Non-pigmented ciliary epithelial cell (primary cell): ENCODE measurements around the gene FAM47E.
"Not testable (repeated sequence)": the region's sequence is repeated elsewhere in the genome, so short reads cannot be mapped to it uniquely, and the experiment has no call there.

Experiments
- DNase-seq: peaks from one replicate; pipeline ENCODE4 v3.0.0-alpha.2; 2010; ENCODE audit warnings: low read depth

Gene FAM47E

DNA sequence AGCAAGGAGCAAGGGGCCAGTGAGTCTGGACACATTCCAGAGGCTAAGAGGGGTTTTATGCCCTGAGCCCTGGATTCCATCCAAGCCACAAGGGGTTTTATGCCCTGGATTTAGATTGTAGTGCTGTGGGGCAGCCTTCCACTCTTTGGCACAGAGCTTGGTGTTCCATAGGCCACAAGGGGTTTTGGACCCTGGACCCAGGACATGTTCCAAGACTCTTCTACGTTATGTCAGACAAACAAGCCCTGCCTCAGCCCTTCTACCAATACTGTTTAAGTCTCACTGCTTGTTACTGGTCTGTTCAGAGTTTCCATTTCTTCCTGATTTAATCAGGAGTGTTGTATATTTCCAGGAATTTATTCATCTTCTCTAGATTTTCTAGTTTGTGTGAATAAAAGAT, 25.1 kb upstream of the FAM47E start:
- no peak for DNase-seq

DNA sequence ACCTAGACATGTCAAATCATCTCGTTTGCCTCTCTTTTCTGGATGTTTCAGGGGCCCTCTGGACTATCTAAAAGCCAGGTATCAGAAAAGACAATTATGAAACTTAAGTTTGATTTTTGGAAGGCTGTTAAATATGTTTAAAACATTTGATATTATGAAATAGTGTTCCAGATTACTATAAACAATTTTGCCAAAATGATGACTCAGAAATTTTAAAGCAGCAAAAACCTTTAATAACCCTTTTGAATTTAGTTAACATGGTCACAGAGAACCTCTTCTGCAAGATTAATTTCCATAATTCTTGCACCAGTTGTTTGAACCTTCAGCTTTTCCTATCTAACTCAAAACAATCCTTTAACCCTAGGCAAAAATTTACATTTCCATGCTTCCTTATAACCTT, 18.8 kb upstream of the FAM47E start:
- no peak for DNase-seq

DNA sequence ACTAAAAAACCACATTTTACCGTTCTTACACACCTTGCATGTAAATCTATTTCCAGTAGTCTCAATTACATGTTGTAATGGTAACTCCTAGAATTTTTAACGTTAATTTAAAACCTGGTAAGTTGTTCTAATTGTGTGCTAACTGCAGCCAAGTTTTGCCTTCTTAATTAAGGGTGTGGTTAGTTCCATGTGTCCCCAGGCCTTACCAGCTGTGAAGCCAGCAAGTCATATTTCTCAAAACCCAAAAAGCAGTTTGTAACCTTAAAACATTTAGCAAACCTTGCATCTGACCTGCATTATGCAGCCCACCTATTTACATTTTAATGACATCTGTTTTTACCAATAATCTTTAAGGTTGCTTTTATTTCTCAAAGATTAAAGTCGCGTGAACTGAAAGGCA, 18.4 kb upstream of the FAM47E start:
- no peak for DNase-seq

DNA sequence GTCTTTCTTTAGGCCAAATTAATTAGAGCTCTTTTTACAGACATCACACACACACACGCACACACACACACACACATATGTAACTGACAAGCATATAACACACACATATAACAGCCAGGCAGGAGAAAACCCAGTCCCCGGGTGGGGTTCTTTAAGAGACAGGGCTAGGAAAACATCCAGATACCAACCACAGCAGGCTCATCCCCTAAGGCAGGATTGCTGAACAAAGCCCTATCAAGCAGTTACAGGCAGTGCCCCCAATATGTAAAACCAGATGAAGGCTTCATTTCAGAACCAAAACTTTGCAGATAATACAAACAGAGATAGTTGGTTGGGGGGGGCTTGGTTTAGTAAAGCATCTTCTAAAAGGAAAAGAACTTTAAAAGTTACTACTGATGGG, 18.0 kb upstream of the FAM47E start:
- DNase-seq, result no peak

DNA sequence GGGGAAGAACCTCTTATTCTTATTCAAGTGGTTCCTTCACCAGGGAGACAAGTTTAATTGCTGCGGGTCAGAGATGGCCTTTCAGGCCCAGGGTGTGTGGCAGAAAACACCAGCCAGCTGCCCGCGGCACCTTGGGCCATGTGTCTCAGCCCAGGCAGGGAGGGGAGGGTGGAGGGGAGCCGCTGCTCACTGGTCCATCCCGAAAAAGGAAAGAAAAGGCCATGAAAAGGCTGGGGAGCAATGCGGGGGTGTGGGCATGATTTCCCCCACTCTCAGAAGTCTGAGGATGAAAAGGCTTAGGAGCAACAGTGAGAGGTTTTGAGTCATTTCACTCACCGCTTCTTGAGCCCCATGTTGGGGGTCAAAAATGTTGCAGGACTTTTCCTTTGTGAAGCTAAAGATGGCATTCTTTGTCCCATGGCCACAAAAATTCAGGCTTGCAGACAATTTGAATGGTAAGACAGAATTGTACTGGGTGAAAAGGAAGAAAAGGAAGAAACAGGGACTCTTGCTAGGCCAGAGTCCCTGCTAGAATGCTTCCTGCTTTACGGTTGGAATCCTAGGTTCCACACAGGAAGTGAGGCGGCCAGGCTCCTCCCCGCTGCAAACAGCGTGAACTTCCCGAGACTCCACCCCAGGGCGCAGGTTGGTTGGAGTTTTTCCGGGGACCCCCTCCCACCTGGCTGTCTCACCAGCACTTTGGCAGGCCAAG, 17.4 kb upstream of the FAM47E start:
- no peak for DNase-seq

DNA sequence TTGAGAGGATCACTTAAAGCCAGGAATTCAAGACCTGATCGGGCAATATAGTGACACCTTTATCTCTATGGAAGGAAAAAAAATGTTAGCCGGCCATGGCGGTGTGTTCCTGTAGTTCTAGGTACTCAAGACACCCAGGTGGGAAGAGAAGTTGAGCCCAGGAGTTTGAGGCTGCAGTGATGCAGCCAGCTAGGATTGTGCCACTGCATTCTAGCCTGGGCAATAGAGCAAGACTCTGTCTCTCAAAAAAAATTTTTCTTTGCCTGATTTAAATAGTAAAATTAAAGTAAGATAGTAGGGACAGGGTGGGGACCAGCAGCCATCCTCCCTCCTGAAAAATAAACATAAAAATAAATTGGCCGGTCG, 16.9 kb upstream of the FAM47E start:
- no peak for DNase-seq

DNA sequence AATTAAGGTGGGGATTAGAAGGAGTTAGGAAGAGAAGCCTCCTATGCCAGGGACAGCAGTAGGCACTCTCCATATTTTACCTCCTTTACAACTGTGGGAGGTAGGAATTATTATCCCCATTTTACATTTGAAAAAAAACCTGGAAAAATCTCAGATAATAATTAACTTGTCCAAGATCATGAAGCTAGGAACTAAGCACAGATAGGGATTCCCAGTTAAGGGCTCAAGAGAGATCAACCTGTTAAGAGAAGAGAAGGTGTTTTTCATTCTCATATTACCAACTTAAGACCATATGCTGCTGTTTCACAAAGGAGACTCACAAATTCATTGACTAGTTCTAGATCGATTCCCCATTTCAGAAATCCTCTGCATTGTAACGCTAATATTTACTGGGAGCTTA, 16.1 kb upstream of the FAM47E start:
- DNase-seq, result no peak

DNA sequence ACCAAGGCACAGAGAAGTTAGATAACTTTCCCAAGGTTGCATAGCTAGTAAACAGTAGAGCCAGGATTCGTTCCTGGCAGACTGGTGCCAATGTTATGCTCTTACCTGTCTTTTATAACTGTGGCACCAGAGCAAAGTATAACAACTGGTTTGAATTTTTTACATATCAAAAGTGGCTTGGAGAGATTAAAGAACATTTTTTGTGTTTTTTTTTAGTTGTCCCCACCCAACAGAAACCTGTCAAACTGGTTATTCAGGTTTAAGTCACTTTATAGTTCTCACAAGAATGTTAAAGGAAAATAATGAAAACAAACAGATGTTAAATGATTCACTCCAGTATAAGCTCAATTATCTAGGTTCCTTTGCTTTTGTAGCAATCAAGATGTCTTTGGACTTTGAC, 15.6 kb upstream of the FAM47E start:
- no peak for DNase-seq

DNA sequence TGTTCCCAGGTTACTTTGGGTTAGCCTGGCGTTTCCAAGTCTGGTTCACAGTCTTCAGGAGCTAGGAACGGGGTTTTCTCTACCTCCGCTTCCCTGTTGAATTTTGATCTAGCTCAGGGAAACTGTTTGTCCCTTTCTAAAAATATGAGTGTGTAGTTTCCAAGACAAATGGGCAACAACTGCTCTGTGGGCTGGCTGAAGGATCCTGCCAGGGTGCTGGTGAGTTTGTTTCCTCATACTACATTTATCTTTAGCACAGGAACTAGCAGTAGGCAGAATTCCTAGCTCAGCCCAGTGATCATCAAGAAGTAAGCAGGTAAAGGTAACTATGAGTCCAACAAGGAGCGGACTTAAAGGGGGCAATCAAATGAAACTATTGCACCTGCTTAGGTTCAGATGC, 13.3 kb upstream of the FAM47E start:
- no peak for DNase-seq

DNA sequence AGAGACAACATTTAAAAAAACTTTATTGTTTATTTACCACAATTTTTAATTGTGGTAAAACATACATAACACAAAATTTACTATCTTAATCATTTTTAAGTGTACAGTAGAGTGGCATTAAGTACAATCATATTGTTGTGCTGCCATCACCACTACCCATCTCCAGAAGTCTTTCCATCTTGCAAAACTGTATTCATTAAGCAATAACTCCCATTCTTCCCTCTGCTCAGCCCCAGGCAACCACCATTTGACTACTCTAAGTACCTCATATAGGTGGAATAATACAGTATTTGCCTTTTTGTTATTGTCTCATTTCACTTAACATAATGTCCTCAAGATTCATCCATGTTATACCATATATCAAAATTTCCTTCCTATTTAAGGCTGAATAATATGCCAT, 12.8 kb upstream of the FAM47E start:
- no peak for DNase-seq

DNA sequence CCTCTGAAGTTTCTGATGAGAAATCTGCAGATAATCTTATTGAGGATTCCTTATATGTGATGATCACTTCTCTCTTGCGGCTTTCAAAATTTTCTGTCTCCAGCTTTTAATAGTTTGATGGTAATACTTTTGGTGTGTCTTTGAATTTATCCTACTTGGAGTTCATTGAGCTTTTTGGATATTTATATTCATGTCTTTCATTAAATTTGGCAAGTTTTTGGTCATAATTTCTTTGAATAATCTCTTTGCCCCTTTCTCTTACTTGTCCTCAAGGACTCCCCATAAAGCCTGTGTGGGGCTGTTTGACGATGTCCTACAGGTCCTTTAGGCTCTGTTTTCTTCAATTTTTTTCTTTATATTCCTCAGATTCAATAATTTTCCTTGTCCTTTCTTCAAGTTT, 11.3 kb upstream of the FAM47E start:
- DNase-seq, result no peak

DNA sequence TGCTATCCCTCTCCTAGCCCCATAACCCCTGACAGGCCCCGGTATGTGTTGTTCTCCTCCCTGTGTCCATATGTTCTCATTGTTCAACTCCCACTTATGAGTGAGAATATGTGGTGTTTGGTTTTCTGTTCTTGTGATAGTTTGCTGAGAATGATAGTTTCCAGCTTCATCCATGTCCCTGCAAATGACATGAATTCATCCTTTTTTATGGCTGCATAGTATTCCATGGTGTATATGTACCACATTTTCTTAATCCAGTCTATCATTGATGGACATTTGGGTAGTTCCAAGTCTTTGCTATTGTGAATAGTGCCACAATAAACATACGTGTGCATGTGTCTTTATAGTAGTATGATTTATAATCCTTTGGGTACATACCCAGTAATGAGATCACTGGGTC, 7.6 kb upstream of the FAM47E start:
- DNase-seq, result not testable (repeated sequence)

DNA sequence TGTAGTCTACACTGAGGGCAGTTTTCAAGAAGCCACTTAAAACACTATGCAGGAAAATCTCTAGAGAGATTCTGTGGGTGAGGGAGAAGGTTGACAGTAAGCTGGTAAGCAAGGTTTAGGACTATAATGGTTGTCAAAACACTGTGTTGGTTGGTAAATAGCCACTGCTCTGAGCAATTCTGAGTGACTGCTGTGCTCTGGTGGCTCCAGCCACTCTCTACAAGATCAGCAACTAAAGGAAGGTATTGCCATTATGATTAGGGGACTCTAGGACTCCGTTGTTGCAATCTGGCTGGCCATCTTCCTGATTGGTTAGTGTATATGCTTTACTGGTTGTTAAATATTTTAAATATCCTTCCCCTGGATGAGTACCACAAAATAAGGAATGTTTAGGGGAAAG, 5.5 kb upstream of the FAM47E start:
- DNase-seq, result no peak

DNA sequence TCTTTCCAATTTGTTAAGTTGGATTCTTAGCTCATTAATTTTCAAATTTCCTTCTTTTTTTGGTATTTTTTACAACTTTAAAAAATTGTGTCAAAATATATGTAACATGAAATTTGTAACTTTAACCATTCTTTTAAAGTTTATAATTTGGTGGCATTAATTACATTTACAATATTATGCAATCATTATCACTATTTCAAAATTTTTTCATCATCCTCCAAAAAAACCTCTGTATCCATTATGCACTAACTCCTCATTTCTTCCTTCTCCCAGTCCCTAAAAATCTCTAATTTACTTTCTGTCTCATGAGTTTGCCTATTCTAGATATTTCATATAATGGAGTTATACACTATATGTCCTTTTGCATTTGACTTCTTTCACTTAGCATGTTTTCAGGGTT, 4.7 kb upstream of the FAM47E start:
- no peak for DNase-seq

DNA sequence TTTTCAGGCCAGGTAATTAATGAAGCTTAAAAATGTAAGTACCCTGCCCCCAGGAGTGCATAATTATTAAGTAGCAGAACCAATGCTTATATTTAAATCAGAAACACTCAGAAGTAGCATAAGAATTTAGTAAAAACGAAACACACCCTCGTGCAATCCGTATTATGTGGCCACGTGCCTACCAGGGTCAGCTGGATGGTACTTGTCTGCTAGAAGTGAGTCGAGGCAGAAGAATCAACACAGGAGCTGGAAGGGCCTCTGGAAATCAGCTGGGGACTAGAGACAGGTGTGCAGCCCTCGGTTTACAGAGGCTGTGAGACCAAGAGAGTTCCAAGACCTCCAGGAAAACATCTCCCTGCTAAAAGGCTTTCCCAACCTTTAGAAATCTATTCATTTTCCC, 559 bp upstream of the FAM47E start:
- DNase-seq, result no peak

DNA sequence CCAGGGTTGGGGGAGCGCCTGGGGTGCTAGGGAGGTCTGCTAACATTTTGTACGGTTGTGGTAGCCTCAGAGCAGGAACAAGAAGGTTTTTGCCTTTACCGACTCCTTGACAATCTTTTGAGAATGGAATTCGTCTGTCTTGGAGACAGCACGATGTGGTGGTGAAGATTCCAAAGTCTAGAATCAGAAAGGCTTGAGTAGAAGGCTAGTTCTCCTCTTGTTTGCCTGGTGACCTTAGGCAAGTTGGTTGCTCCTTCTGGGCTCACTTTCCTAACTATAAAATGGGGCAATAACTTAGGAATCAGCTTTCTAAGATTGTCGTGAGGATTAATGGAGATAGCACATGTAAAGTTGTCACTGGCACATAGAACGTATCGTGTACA, 741 bp downstream of the FAM47E start:
- no peak for DNase-seq

DNA sequence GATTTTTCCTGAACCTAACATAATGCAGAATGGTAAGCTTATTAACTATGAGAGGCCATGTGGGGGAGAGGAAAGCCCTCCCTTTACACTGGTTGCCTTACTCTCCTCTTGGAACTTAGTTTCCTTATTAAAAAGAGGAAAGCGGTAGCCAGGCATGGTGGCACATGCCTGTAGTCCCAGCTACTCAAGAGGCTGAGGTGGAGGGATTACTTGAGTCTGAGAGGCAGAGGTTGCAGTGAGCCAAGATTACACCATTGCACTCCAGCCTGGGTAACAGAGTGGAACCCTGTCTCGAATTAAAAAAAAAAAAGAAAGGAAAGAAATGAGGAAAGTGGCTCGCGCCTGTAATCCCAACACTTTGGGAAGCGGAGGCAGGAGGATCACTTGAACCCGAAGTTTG, 2.0 kb downstream of the FAM47E start:
- no peak for DNase-seq

DNA sequence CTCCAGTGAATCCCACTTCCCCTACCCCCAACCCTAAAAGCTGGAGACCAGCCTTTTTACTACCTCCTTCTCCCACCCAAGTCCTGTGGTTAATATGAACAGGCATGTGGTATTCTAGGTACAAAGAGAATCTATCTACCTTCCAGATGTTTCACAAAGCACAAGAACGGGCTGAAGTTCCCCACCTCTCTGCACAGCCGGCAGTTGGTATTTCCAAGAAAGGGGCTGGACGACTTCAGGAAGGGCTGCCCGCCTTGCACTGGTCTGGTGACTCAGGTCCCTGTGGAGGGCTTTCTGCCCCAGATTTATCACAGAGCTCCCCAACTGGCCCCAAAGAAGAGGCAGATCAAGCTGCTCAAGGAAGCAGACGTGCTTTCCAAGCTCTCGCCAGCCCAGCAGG, 4.5 kb downstream of the FAM47E start:
- no peak for DNase-seq

DNA sequence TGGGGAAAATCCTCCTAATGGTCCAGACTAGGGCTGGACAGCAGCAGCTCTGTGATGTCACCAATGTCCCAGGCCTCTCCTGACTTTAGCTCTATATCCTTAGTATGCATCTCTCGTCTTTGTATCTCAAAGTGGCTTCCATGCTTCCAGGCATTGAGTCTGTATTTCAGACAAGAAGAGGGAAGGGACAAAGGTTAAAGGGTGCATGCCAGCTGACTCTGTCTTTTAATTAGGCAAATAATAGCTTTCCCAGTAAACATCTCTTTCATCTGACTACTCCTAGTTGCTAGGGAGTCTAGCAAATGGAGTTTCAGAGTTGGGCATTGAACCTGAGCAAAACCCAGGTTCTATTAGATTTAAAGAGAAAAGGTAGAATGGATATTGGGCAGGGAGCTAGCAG, 5.4 kb downstream of the FAM47E start:
- DNase-seq, result no peak

DNA sequence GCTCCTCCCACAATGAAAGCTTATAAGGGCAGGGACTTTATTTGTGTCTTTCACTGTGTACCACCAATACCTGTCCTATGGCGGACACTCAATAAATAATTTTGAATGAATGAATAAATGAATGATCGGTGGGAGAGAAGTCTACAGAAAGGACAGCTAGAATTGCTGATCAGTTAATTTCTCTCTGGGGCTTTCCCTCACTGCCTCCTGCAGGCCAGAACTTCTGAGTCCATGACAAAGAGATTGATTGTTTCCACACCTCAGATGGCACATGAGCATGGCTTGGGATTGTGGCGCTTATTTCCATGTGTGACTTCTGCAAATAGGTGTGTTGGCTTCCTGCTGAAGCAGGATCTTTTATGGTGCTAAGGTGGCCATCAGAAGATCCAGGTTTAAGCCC, 6.3 kb downstream of the FAM47E start:
- DNase-seq, result no peak

DNA sequence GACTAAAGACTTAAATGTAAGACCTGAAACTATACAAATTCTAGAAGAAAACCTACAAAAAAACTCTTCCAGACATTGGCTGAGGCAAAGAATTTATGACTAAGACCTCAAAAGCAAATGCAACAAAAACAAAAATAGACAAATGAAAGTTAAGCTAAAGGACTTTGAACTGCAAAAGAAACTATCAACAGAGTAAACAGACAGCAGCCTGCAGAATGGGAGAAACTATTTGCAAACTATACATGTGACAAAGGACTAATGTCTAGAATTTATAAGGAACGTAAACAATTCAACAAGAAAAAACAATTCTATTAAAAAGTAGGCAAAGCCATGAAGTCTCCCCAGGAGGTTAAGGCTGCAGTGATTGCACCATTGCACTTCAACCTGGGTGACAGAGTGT, 9.1 kb downstream of the FAM47E start:
- DNase-seq, result no peak

DNA sequence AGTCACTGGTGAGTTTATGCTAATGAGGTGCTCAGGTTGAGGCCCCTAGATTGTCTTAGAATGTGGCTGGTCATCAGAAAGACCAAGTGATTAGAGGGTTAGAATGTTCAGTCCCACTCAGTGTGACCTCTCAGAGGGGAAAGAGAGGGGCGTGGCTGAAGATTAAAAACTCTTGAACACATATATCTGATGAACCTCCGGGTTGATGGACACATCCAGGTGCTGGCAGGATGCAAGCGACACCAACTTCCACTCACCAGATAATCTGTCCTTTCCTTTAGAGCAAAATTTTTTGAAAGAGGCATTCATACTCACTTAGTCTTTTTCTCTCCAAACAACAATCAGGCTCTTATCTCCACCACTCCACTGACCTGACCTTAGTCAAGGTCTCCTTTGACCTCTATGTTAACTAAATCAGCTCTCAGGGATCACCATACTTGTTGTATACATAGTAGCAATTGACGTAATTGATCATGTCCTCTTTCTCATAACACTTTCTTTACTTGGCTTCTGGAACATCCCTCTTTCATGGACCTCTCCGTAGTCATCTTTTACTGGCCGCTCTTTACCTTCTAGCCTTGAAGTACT, 14.2 kb downstream of the FAM47E start:
- no peak for DNase-seq

DNA sequence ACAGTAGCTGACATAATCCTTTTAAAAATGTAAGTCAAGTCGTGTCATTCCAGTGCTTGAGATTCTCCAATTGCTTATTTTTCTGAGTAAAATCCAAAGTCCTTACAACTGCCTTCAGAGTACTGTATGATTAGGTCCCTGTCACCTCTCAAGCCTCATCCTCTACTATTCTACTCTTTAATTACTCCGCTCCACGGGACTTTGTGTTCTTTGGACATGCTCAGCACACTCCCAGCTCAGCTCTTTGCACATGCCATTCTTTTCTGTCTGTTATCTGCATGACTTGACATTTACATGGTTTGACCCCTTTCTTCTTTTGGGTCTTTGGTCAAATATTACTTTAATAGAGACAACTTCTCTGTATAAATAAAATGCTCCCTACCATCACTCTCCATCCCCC, 15.1 kb downstream of the FAM47E start:
- DNase-seq, result no peak

DNA sequence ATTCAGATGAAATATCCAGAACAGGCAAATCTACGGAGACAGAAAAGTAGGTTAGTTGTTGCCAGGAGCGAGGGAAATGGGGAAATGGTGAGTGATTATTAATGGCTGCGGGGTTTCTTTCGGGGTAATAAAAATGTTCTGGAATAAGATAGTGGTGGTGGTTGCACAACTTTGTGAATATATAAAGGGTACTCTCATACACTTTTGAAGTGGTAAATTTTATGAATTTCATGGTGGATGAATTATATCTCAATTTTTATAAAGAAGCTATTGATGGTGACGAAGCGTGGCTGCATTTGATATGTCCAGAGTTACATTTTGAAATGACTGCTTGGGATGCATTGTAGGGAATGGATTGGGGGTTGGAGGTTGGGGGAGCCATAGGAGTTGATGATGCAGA, 16.3 kb downstream of the FAM47E start:
- no peak for DNase-seq
